Measurements from ENCODE around the gene VAMP4.
"Not testable (repeated sequence)": the region's sequence is repeated elsewhere in the genome, so short reads cannot be mapped to it uniquely, and the experiment has no call there.

Gene VAMP4

GRCh38 chr1:171699531-171699930 is 42.3 kb downstream of the VAMP4 start:
- DNase-seq (ENCODE audit: low read depth in 3 of 3): no peak

DNA sequence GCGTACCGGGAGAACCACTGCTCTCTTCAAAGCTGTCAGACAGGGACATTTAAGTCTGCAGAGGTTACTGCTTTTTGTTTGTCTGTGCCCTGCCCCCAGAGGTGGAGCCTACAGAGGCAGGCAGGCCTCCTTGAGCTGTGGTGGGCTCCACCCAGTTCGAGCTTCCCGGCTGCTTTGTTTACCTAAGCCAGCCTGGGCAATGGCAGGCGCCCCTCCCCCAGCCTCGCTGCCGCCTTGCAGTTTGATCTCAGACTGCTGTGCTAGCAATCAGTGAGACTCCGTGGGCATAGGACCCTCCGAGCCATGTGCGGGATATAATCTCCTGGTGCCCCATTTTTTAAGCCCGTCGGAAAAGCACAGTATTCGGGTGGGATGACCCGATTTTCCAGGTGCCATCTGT is 46.1 kb downstream of the VAMP4 start:
- DNase-seq (ENCODE audit: low read depth in 3 of 3): not testable (repeated sequence)

DNA sequence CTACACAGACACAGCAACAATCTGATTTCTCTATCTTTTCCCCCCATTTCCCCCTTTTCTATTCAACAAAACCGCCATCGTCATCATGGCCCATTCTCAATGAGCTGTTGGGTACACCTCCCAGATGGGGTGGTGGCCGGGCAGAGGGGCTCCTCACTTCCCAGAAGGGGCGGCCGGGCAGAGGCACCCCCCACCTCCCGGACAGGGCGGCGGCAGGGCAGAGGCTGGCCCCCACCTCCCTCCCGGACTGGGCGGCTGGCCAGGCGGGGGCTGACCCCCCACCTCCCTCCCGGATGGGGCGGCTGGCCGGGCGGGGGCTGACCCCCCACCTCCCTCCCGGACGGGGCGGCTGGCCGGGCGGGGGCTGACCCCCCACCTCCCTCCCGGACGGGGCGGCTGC is 48.3 kb downstream of the VAMP4 start:
- not testable (repeated sequence) for DNase-seq (ENCODE audit: low read depth in 3 of 3)

DNA sequence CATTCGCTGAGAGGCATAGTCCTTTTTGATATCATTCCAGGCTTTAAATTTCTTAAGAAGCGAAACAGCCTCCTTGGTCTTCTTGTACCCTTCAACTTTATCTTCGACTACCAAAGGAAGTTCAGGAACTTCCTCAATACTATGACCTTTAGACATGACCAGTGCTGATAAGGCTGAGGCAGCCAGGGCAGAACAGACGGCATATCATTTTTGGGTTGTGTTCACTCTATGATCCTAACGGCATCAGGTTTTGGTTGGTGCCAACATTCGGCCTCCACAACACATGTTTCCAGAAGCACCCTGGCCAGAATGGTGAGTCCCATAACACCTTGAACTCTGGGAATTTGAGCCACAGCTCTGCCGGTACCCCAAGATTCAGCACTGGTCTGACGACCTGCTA is 58.0 kb downstream of the VAMP4 start:
- DNase-seq (ENCODE audit: low read depth in 3 of 3): no peak

- DNase-seq (ENCODE audit: low read depth in 3 of 3): no peak
These were observed 61.5 kb downstream of the VAMP4 start for GRCh38 chr1:171680339-171680738.

GRCh38 chr1:171676823-171677222 is 65.0 kb downstream of the VAMP4 start:
- DNase-seq (ENCODE audit: low read depth in 3 of 3): no peak

DNA sequence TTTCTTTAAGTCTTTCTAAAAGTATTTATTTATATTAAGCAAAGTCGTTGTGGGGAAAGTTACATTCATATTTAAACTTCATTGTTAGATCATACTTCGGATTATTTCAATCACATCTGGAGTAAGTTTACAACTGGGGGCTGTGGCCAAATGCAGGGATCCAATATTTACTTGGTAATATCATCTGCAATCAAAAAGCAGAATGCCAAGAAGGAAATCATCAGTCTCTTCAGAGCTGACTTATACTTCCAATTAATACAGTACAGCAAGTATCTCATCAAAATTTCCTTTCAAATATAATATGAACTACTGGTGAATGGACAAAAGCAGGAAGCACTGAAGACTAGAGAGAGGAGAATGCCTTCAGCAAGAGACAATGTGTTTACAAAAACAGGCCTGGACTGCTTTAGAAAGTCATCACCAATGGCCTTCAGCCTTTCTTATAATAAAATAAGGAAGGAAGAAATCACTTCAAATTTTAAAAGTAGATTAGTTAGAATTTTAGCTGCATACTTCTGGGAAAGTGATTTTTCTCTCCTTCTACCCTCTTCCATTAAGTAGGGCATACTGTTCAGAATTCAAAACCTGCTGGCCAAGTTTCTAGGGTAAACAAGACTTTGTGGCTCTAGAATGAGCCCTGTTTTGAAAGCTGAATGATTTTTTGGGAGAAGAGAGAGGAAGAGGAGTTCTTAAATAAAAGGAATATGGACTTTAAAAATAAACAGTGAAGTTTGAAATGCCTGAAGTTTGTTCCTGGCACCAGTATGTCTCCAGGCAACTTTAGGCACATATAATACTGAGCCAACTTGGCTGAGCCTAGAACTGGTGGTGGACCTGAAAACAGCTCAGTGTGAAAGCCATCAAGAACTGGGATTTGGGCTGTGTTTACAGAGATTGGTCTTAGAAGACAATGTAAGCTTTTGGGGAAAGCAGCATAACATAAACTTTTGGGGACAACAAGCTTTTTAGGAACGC is 67.1 kb downstream of the VAMP4 start:
- no peak for DNase-seq (ENCODE audit: low read depth in 3 of 3)

DNA sequence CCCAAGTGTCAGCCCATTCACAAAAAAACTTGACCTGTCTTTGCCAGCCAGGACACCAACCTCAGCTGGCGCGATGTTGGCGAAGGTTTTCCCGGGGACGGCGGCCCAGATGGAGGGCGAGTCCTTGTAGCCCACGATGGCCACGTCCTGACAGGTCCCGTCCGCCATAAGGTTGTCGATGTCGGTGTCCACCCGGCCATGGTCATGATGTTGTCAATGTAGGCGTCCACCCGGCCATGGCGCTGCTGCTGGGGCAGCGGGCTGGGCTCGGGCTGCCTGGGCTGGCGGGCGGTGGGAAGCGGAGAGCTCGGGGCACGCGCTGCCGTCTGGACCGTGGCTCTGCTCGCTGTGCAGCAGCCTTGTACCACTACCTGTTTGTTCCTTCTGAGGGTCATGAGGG is 71.1 kb downstream of the VAMP4 start:
- no peak for DNase-seq (ENCODE audit: low read depth in 3 of 3)

GRCh38 chr1:171668372-171668771 is 73.5 kb downstream of the VAMP4 start:
- no peak for DNase-seq (ENCODE audit: low read depth in 3 of 3)

DNA sequence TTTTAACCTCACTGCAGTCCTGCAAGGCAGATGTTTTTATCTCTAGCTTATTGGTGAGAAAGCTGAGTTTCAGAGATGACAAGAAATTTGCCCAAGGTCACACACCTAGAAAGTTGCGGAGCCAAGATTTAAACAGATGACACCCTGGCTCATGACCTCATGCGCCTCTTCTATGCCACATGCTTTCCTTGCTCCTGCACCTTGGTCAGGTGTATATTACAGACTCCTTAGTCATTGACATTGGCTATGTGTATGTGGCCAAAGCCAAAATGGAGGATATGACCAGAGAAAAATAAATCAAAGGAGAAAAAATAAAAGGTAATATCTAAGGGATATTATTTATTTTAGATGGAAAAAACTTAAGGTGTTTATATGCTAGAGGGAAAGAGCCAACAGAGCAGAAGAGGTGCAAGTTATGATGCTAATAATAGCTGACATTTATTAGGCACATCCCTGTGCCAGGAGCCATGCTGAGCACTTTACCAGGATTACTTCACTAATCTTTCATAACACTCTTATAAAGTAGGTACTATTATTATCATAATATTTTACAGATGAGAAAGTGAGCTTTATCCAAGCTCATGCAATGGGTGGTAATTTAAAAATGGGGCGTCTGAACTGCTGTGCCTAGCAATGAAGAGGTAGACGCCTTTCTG is 75.6 kb downstream of the VAMP4 start:
- no peak for DNase-seq (ENCODE audit: low read depth in 3 of 3)

- DNase-seq (ENCODE audit: low read depth in 3 of 3): no peak
These were observed 76.9 kb downstream of the VAMP4 start for GRCh38 chr1:171664976-171665375.

DNA sequence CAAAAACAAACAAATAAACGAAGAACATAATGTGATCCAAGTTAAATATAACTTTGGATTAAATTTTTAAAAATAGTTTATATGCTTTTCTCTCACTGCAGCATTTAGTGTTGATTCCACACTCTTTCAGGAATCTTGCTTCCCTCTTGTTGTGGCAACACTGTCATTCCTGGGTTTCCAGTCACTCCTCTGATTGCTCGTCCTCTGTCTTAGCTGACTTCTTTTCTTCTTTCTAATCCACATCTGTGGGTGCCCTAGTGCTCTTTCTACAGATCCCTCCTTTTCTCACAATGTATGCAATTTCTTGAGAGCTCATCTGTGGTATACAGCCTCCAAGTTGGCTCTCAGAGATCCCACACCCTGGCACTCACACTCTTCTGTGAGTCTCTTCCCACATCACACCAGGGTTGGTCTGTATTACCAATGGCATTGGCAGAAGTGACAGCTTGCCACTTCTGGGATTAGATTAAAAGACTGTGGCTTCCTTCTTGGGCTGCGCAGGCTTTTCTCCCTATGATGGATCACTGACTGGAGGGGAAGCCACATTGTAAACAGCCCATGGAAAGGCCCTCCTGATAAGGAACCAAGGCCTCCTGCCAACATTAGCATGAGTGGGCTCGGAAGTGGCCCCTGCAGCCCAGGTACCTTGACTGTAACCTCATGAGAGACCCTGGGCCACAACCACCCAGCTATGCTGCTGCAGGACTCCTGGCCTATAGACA is 77.8 kb downstream of the VAMP4 start:
- no peak for DNase-seq (ENCODE audit: low read depth in 3 of 3)

- no peak for DNase-seq (ENCODE audit: low read depth in 3 of 3)
These were observed 78.6 kb downstream of the VAMP4 start for GRCh38 chr1:171663036-171663853.

- no peak for DNase-seq (ENCODE audit: low read depth in 3 of 3)
These were observed 80.7 kb downstream of the VAMP4 start for GRCh38 chr1:171661076-171661650.

GRCh38 chr1:171656206-171656605 is 85.7 kb downstream of the VAMP4 start:
- DNase-seq (ENCODE audit: low read depth in 3 of 3): not testable (repeated sequence)

DNA sequence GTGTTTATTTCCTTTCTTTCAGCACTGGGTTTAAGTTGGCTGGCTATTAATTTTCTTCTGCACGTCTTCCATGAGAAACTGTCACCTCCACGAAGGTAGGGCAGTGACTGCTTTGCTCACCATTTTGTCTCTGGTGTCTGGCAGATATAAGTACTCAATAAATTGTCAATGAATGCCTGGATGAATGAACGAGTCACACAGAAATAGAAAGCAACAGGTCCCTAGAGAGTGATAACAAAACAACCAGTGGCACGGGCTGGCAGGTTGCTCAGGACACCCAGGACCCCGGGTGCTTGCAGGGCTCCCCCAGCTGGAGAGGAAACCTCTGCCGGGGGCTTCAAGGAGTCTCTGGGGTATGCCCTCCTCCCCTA is 86.1 kb downstream of the VAMP4 start:
- DNase-seq (ENCODE audit: low read depth in 3 of 3): no peak

- DNase-seq (ENCODE audit: low read depth in 3 of 3): peak; percentile 35 to 78 (median 52)
These were observed 86.7 kb downstream of the VAMP4 start for GRCh38 chr1:171654942-171655745.

- DNase-seq (ENCODE audit: low read depth in 3 of 3): no peak
These were observed 87.5 kb downstream of the VAMP4 start for GRCh38 chr1:171654201-171654941.

DNA sequence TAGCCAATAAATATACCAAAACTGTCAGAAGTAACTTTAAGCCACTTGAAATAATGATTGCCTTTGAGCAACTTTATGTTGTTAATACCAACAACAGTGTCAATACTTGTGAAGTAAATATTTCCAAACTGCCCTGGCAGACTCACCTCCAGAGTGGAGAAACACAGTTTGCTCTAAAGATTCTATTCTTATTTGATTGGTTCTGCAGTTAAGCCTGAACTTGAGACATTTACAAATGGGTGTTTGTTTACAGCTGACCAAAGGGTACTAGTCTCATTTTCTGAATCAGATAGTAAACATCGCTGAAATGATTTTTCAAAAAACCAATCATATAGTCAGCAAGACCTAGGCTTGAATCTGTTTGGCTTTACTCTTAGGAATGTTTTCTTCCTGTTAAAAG is 88.1 kb downstream of the VAMP4 start:
- DNase-seq (ENCODE audit: low read depth in 3 of 3): no peak
